CD8-positive, alpha-beta memory T cell (primary cell): ENCODE data around the gene TROAP. TPM values are rescaled to one million over a fixed set of nuclear protein-coding genes. Genes with fewer than 3 reads are reported as not detected.
"Not testable (repeated sequence)": the region's sequence is repeated elsewhere in the genome, so short reads cannot be mapped to it uniquely, and the experiment has no call there.

Experiments
- CTCF ChIA-PET: fragments of 350-600 bp; sonication (Branson Sonifier 250); formaldehyde crosslinking; loops from one replicate; lab custom pipeline; 2021; ENCODE audit warnings: antibody characterized with exemption; lab: Charles Lee
- POLR2A ChIA-PET: fragments of 350-600 bp; sonication (Branson Sonifier 250); formaldehyde crosslinking; loops from one replicate; lab custom pipeline; 2021; ENCODE audit warnings: antibody characterized with exemption; lab: Charles Lee
- DNase-seq, 5 donors: peaks; one replicate each; pipeline versions ENCODE4 v3.0.0 to v3.0.0-alpha.2; 2020 to 2022; ENCODE audit warnings: mixed read lengths in 1 of 5
- H3K27ac ChIP-seq: one replicate; pipeline ENCODE4 v1.7.0; 2013; ENCODE audit warnings: low read depth, mild to moderate bottlenecking, low read length, moderate library complexity
- H3K27me3 ChIP-seq: 2 replicates; pipeline ENCODE4 v1.7.0; 2013; ENCODE audit warnings: low read length, mild to moderate bottlenecking; ENCODE audit not compliant: insufficient read depth, poor library complexity, severe bottlenecking
- H3K36me3 ChIP-seq: 2 replicates; pipeline ENCODE4 v1.7.0; 2013; ENCODE audit warnings: mild to moderate bottlenecking, low read length, moderate library complexity; ENCODE audit not compliant: insufficient read depth
- H3K4me1 ChIP-seq: 2 replicates; pipeline ENCODE4 v1.7.0; 2013; ENCODE audit warnings: mild to moderate bottlenecking, low read length, moderate library complexity; ENCODE audit not compliant: insufficient read depth
- H3K4me3 ChIP-seq: 2 replicates; pipeline ENCODE4 v1.7.0; 2013; ENCODE audit warnings: mild to moderate bottlenecking, low read length
- H3K9me3 ChIP-seq: 2 replicates; pipeline ENCODE4 v1.7.0; 2013; ENCODE audit warnings: mild to moderate bottlenecking, low read length
- H3K27ac Mint-ChIP-seq, 8 donors: one replicate each; pipeline ENCODE4 v1.8.0; 2020 to 2021; ENCODE audit warnings: mixed read lengths in 8 of 8, mild to moderate bottlenecking in 6 of 8, inconsistent platforms in 3 of 8, moderate library complexity in 3 of 8
- H3K27me3 Mint-ChIP-seq, 2 donors: one replicate each; pipeline ENCODE4 v1.8.0; 2020 to 2021; ENCODE audit warnings: mixed read lengths in 2 of 2, mild to moderate bottlenecking in 1 of 2, moderate library complexity in 1 of 2
- H3K36me3 Mint-ChIP-seq, 3 donors: one replicate each; pipeline ENCODE4 v1.8.0; 2020 to 2021; ENCODE audit warnings: mixed read lengths in 3 of 3, inconsistent platforms in 1 of 3, mild to moderate bottlenecking in 1 of 3
- H3K4me1 Mint-ChIP-seq, 3 donors: one replicate each; pipeline ENCODE4 v1.8.0; 2020 to 2021; ENCODE audit warnings: mixed read lengths in 3 of 3, inconsistent platforms in 1 of 3, mild to moderate bottlenecking in 1 of 3
- H3K4me3 Mint-ChIP-seq, 7 donors: one replicate each; pipeline ENCODE4 v1.8.0; 2020 to 2021; ENCODE audit warnings: mixed read lengths in 7 of 7, mild to moderate bottlenecking in 6 of 7, moderate library complexity in 4 of 7, inconsistent platforms in 2 of 7
- H3K9me3 Mint-ChIP-seq, 5 donors: one replicate each; pipeline ENCODE4 v1.8.0; 2020 to 2022; ENCODE audit warnings: mixed read lengths in 5 of 5, mild to moderate bottlenecking in 3 of 5, moderate library complexity in 2 of 5, inconsistent platforms in 1 of 5
- polyA plus RNA-seq: library from polyadenylated mRNA; unstranded; fragments of 300-500 nt; fragmentation: Illumina TruSeq; gene quantifications from one replicate; pipeline ENCODE4 v1.2.3, GENCODE V29; 2021
- total RNA-seq, 2 experiments: library from RNA; stranded (reverse); gene quantifications; one replicate each; pipeline ENCODE4 v1.2.3, GENCODE V29; 2021

Gene TROAP
- total and polyA plus RNA-seq, 3 experiments from 2014 or later: 0.79 to 35.0 (median 33.6) TPM

- Mint-ChIP-seq H3K4me3 (peak overlapping the region in 1 of 7 donors; percentile 15), H3K27ac (peak overlapping the region in 1 of 8 donors; percentile 54), H3K9me3 (no peaks in the 10 kb centered on the region), H3K36me3 (no peaks in the 10 kb centered on the region), H3K27me3 (peaks cover 34 to 49% of the 10 kb centered on the region in 2 donors), H3K4me1 (peaks cover 11 to 24% (median 13%) of the 10 kb centered on the region in 3 donors)
- H3K36me3 ChIP-seq: no peaks in the 10 kb centered on the region
- no peaks in the 10 kb centered on the region for H3K9me3 ChIP-seq
- peaks cover 27% of the 10 kb centered on the region for H3K27me3 ChIP-seq
- ChIA-PET POLR2A (no interaction called here), CTCF (interaction anchor here (1.1 to 2.7 kb wide), 8 partner anchors 10 to 221 kb away, joined by 5 to 27 read pairs (median 8); partner anchors contain the start of genes DNAJC22 and TROAP)
- H3K4me3 ChIP-seq: no peak overlapping the region
- H3K27ac ChIP-seq: no peak overlapping the region
- H3K4me1 ChIP-seq: peaks cover 8% of the 10 kb centered on the region
- no peak for DNase-seq
These were observed 9.4 kb downstream of the TROAP start for GRCh38 chr12:49332441-49332861.

- Mint-ChIP-seq H3K4me1 (peaks cover 16 to 28% (median 18%) of the 10 kb centered on the region in 3 donors), H3K4me3 (peak overlapping the region in 3 of 7 donors; percentile 26 to 41 (median 37))
- POLR2A ChIA-PET: no interaction called here
These were observed 9.9 kb downstream of the TROAP start for GRCh38 chr12:49332891-49333371.

GRCh38 chr12:49333778-49334177 is 10.7 kb downstream of the TROAP start:
- H3K27ac Mint-ChIP-seq, H3K4me3 Mint-ChIP-seq, H3K9me3 Mint-ChIP-seq, H3K27ac ChIP-seq, H3K36me3 ChIP-seq, H3K9me3 ChIP-seq, H3K4me3 ChIP-seq, H3K36me3 Mint-ChIP-seq, DNase-seq: not testable (repeated sequence)
- POLR2A ChIA-PET: interaction anchor here (0.7 kb wide), 1 partner anchor 43 kb away, joined by 3 read pairs; no protein-coding TSS in a partner anchor
- peaks cover 10% of the 10 kb centered on the region for H3K4me1 ChIP-seq
- H3K27me3 ChIP-seq: peaks cover 29% of the 10 kb centered on the region
- H3K4me1 Mint-ChIP-seq: peaks cover 17 to 31% (median 20%) of the 10 kb centered on the region in 3 donors
- CTCF ChIA-PET: interaction anchor here (0.7 to 2.7 kb wide), 3 partner anchors 8 to 45 kb away, joined by 4 to 7 read pairs (median 6); no protein-coding TSS in a partner anchor
- peaks cover 38 to 54% of the 10 kb centered on the region in 2 donors for H3K27me3 Mint-ChIP-seq

More at GRCh38 chr12:49332891-49333371, 9.9 kb downstream of the TROAP start:
- CTCF ChIA-PET: interaction anchor here (0.7 to 2.7 kb wide), 3 partner anchors 9 to 44 kb away, joined by 3 to 7 read pairs (median 4); no protein-coding TSS in a partner anchor
- H3K36me3 ChIP-seq: no peaks in the 10 kb centered on the region
- peaks cover 10% of the 10 kb centered on the region for H3K4me1 ChIP-seq
- Mint-ChIP-seq H3K36me3 (no peaks in the 10 kb centered on the region), H3K27me3 (peaks cover 35 to 52% of the 10 kb centered on the region in 2 donors), H3K9me3 (no peaks in the 10 kb centered on the region), H3K27ac (no peak overlapping the region)
- H3K27ac ChIP-seq: no peak overlapping the region
- no peak overlapping the region for H3K4me3 ChIP-seq
- no peak for DNase-seq
- peaks cover 29% of the 10 kb centered on the region for H3K27me3 ChIP-seq
- no peaks in the 10 kb centered on the region for H3K9me3 ChIP-seq

- H3K4me1 ChIP-seq: peaks cover 10% of the 10 kb centered on the region
- Mint-ChIP-seq H3K36me3 (no peaks in the 10 kb centered on the region), H3K4me3 (no peak overlapping the region), H3K27me3 (peaks cover 38 to 54% of the 10 kb centered on the region in 2 donors), H3K27ac (peak overlapping the region in 1 of 8 donors; percentile 4), H3K9me3 (no peaks in the 10 kb centered on the region), H3K4me1 (peaks cover 17 to 31% (median 20%) of the 10 kb centered on the region in 3 donors)
- H3K36me3 ChIP-seq: no peaks in the 10 kb centered on the region
- H3K4me3 ChIP-seq: no peak overlapping the region
- DNase-seq: no peak
- H3K27ac ChIP-seq: no peak overlapping the region
- H3K9me3 ChIP-seq: no peaks in the 10 kb centered on the region
- CTCF ChIA-PET: interaction anchor here (1.0 to 1.5 kb wide), 2 partner anchors 9 to 45 kb away, joined by 6 read pairs; no protein-coding TSS in a partner anchor
- POLR2A ChIA-PET: no interaction called here
- peaks cover 29% of the 10 kb centered on the region for H3K27me3 ChIP-seq
These were observed 11.2 kb downstream of the TROAP start for GRCh38 chr12:49334226-49334625.

- Mint-ChIP-seq H3K9me3 (no peaks in the 10 kb centered on the region), H3K27ac (peak overlapping the region in 2 of 8 donors; percentile 4 to 22), H3K27me3 (peaks cover 38 to 56% of the 10 kb centered on the region in 2 donors), H3K4me1 (peaks cover 17 to 31% (median 20%) of the 10 kb centered on the region in 3 donors), H3K4me3 (no peak overlapping the region), H3K36me3 (no peaks in the 10 kb centered on the region)
- Histone ChIP-seq H3K27ac (no peak overlapping the region), H3K4me1 (peaks cover 10% of the 10 kb centered on the region), H3K36me3 (no peaks in the 10 kb centered on the region), H3K9me3 (no peaks in the 10 kb centered on the region), H3K4me3 (no peak overlapping the region), H3K27me3 (peaks cover 29% of the 10 kb centered on the region)
- ChIA-PET CTCF (interaction anchor here (1.2 to 1.5 kb wide), 2 partner anchors 12 to 45 kb away, joined by 3 to 6 read pairs; partner anchors contain the start of gene DNAJC22), POLR2A (no interaction called here)
- no peak for DNase-seq
These were observed 11.6 kb downstream of the TROAP start for GRCh38 chr12:49334681-49335080.

DNA sequence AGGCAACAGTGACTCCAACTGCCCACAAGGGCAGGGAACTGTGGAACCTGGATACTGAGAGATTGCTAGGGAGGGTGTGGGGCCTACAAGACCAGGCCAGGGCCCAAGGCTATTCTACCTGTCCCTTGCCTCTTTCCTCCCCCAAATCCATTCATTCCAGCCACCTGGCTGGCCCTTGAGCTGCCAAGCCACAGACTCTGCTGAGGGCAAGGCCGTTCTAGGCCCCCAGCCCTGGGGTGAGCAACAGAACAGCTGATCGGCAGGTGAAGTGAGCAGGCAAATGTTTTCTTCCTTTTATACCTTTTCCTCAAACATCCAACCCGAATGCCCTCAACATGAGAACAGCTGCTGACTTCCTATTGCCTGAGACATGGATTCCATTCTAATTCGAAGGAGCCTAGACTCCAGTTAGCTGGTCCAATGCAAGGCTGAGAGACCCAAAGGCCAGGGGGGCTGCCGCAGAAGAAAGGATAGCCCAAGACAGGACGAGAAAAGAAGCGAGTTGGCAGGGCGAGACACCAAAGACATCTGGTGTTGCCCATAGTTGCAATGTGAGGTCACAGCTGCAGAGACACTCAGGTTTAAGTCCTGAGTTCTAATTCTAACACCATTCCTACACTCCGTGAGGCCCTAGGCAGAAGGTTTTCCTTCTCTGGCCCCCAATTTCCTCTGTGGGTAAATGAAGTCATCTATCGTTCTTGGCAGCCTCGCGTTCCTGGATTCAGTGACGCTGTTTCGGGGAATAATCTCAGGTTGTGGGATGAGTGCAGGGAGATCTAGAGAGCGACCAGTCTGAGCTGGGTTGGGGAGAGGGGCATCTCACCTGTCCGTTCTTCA is 12.3 kb downstream of the TROAP start:
- ChIA-PET CTCF (interaction anchor here (0.6 to 1.5 kb wide), 3 partner anchors 8 to 46 kb away, joined by 3 to 6 read pairs (median 3); partner anchors contain the start of gene DNAJC22), POLR2A (no interaction called here)
- peaks cover 17 to 31% (median 20%) of the 10 kb centered on the region in 3 donors for H3K4me1 Mint-ChIP-seq

GRCh38 chr12:49335955-49336644 is 13.0 kb downstream of the TROAP start:
- H3K27ac ChIP-seq: no peak overlapping the region
- DNase-seq: no peak
- Mint-ChIP-seq H3K4me3 (peak overlapping the region in 1 of 7 donors; percentile 31), H3K4me1 (peaks cover 19 to 34% (median 20%) of the 10 kb centered on the region in 3 donors), H3K27ac (no peak overlapping the region), H3K36me3 (no peaks in the 10 kb centered on the region), H3K9me3 (no peaks in the 10 kb centered on the region), H3K27me3 (peaks cover 39 to 66% of the 10 kb centered on the region in 2 donors)
- ChIA-PET CTCF (interaction anchor here (0.6 to 3.6 kb wide), 13 partner anchors 7 to 59 kb away, joined by 3 to 26 read pairs (median 5); partner anchors contain the start of genes DNAJC22, PRPH and TROAP), POLR2A (no interaction called here)
- H3K9me3 ChIP-seq: no peaks in the 10 kb centered on the region
- H3K4me1 ChIP-seq: peaks cover 10% of the 10 kb centered on the region
- peaks cover 29% of the 10 kb centered on the region for H3K27me3 ChIP-seq
- H3K36me3 ChIP-seq: no peaks in the 10 kb centered on the region
- no peak overlapping the region for H3K4me3 ChIP-seq

More for the DNA sequence above, 12.3 kb downstream of the TROAP start:
- Mint-ChIP-seq H3K4me3 (peak overlapping the region in 5 of 7 donors; percentile 7 to 38 (median 31)), H3K36me3 (no peaks in the 10 kb centered on the region), H3K27me3 (peaks cover 40 to 61% of the 10 kb centered on the region in 2 donors), H3K9me3 (no peaks in the 10 kb centered on the region), H3K27ac (no peak overlapping the region)
- Histone ChIP-seq H3K4me3 (no peak overlapping the region), H3K9me3 (no peaks in the 10 kb centered on the region), H3K4me1 (peaks cover 10% of the 10 kb centered on the region), H3K27me3 (peaks cover 29% of the 10 kb centered on the region), H3K36me3 (no peaks in the 10 kb centered on the region), H3K27ac (no peak overlapping the region)
- no peak for DNase-seq
